A673 (cell line): ENCODE results near the gene SLC12A1. TPM values are rescaled to one million over a fixed set of nuclear protein-coding genes. Genes with fewer than 3 reads are reported as not detected.
A peak's percentile ranks its signal among the peaks of the same experiment; 100 is the strongest.

Source experiments
- BruUV-seq: library from RNA; stranded (reverse); fragments of 400-500 nt; replicated peaks from 2 replicates; lab custom pipeline; 2021; lab: Mats Ljungman, UMichigan
- CTCF ChIA-PET: fragments of 300-600 bp; sonication (Branson Sonifier 250); formaldehyde crosslinking; loops from one replicate; lab custom pipeline; 2022; ENCODE audit warnings: antibody characterized with exemption; lab: Charles Lee
- POLR2A ChIA-PET: fragments of 300-600 bp; sonication (Branson Sonifier 250); formaldehyde crosslinking; loops from one replicate; lab custom pipeline; 2022; ENCODE audit warnings: antibody characterized with exemption; ENCODE audit not compliant: low non-redundant PET; lab: Charles Lee
- DNase-seq: peaks from one replicate; pipeline ENCODE4 v3.0.0-alpha.2; 2015; ENCODE audit warnings: low spot score
- H3K27ac ChIP-seq: fragments of 200-600 bp; sonication (generic); 2 replicates; pipeline ENCODE4 v1.5.1; 2016; ENCODE audit warnings: mixed run types, low read depth, mild to moderate bottlenecking, mixed read lengths, antibody characterized with exemption, low read length; ENCODE audit not compliant: poor library complexity, severe bottlenecking
- H3K27me3 ChIP-seq: fragments of 200-600 bp; sonication (generic); replicated peaks from 2 replicates; pipeline ENCODE4 v1.6.1; 2017; ENCODE audit warnings: mixed run types, low read depth, mild to moderate bottlenecking, mixed read lengths, antibody characterized with exemption, low read length; ENCODE audit not compliant: insufficient read depth, poor library complexity
- H3K36me3 ChIP-seq: fragments of 200-600 bp; sonication (generic); 2 replicates; pipeline ENCODE4 v1.6.1; 2016; ENCODE audit warnings: mixed run types, mild to moderate bottlenecking, mixed read lengths, antibody characterized with exemption, low read length; ENCODE audit not compliant: insufficient read depth, poor library complexity, severe bottlenecking
- H3K4me1 ChIP-seq: fragments of 200-600 bp; sonication (generic); 2 replicates; pipeline ENCODE4 v1.6.1; 2017; ENCODE audit warnings: mixed run types, mild to moderate bottlenecking, mixed read lengths, antibody characterized with exemption, low read length; ENCODE audit not compliant: insufficient read depth, poor library complexity, severe bottlenecking
- H3K4me3 ChIP-seq: fragments of 200-600 bp; sonication (generic); 2 replicates; pipeline ENCODE4 v1.5.1; 2016; ENCODE audit warnings: low read depth, mixed run types, mild to moderate bottlenecking, mixed read lengths, low read length; ENCODE audit not compliant: poor library complexity, severe bottlenecking
- H3K9me3 ChIP-seq: fragments of 200-600 bp; sonication (generic); 2 replicates; pipeline ENCODE4 v1.6.1; 2016; ENCODE audit warnings: mixed run types, low read depth, mild to moderate bottlenecking, mixed read lengths, antibody characterized with exemption, low read length; ENCODE audit not compliant: poor library complexity, severe bottlenecking
- CTCF ChIP-seq: fragments of 300-800, 200-600 bp; sonication (generic); conservative IDR thresholded peaks from 2 replicates; pipeline ENCODE4 v1.5.1; 2017; ENCODE audit warnings: low read depth, mild to moderate bottlenecking, antibody characterized with exemption, low read length, moderate library complexity, mixed read lengths
- EZH2 ChIP-seq: fragments of 200-600 bp; sonication (generic); IDR thresholded peaks from 2 replicates; pipeline ENCODE4 v1.6.1; 2017; ENCODE audit warnings: borderline replicate concordance, low read depth, mild to moderate bottlenecking, mixed read lengths, antibody characterized with exemption, low read length; ENCODE audit not compliant: poor library complexity, severe bottlenecking
- intact Hi-C: fragments of 100-400 bp; cut with micrococcal nuclease; formaldehyde crosslinking; loops from one replicate; pipeline ENCODE4 v1.10.0; 2022; ENCODE audit not compliant: unreplicated experiment
- total RNA-seq: library from RNA; stranded (reverse); gene quantifications from 2 replicates; pipeline ENCODE4 v1.2.3, GENCODE V29; 2021

The SLC12A1 gene
- total RNA-seq, 1 experiment from 2014 or later, result not detected

- ChIA-PET POLR2A (no interaction called here), CTCF (interaction anchor here (0.5 to 1.9 kb wide), 5 partner anchors 14 to 519 kb away, joined by 3 to 16 read pairs (median 4); no protein-coding TSS in a partner anchor)
- intact Hi-C loops, result no loop called here
- no TSS peak for BruUV-seq
- H3K27me3 ChIP-seq, result no peaks in the 10 kb centered on the region
- DNase-seq, result peak; percentile 63
- peaks cover 59% of the 10 kb centered on the region for H3K36me3 ChIP-seq
- H3K27ac ChIP-seq, result no peak overlapping the region
- peak; percentile 71 for TF ChIP-seq CTCF
- TF ChIP-seq EZH2, result no peak
- no peaks in the 10 kb centered on the region for H3K9me3 ChIP-seq
- H3K4me3 ChIP-seq, result no peak overlapping the region
- peaks cover 41% of the 10 kb centered on the region for H3K4me1 ChIP-seq
Measured at GRCh38 chr15:48336940-48337339, 130.8 kb downstream of the SLC12A1 start.

- Histone ChIP-seq H3K36me3 (peaks cover 66% of the 10 kb centered on the region), H3K27me3 (no peaks in the 10 kb centered on the region), H3K4me3 (no peak overlapping the region), H3K9me3 (no peaks in the 10 kb centered on the region), H3K27ac (no peak overlapping the region), H3K4me1 (peaks cover 41% of the 10 kb centered on the region)
- DNase-seq, result no peak
- TF ChIP-seq EZH2 (no peak), CTCF (no peak)
- no TSS peak for BruUV-seq
- intact Hi-C loops, result no loop called here
- CTCF ChIA-PET, result interaction anchor here (0.5 to 1.9 kb wide), 5 partner anchors 14 to 518 kb away, joined by 3 to 16 read pairs (median 4); no protein-coding TSS in a partner anchor
- POLR2A ChIA-PET, result no interaction called here
Measured at GRCh38 chr15:48337607-48338006, 131.5 kb downstream of the SLC12A1 start.

- ChIA-PET POLR2A (no interaction called here), CTCF (no interaction called here)
- no peaks in the 10 kb centered on the region for H3K27me3 ChIP-seq
- peaks cover 34% of the 10 kb centered on the region for H3K4me1 ChIP-seq
- no TSS peak for BruUV-seq
- no peak overlapping the region for H3K4me3 ChIP-seq
- intact Hi-C loops, result no loop called here
- H3K9me3 ChIP-seq, result no peaks in the 10 kb centered on the region
- TF ChIP-seq EZH2, result no peak
- no peak for TF ChIP-seq CTCF
- peaks cover 59% of the 10 kb centered on the region for H3K36me3 ChIP-seq
- H3K27ac ChIP-seq, result peak overlapping the region; percentile 55
- peak; percentile 51 for DNase-seq
Measured at GRCh38 chr15:48340111-48340510, 134.0 kb downstream of the SLC12A1 start.
